HEK293 (cell line): ENCODE data around the gene SNX8.

ENCODE experiments used
- BCL11A ChIP-seq: fragments of 450-650 bp; formaldehyde crosslinking; IDR thresholded peaks from 2 replicates; pipeline ENCODE4 v1.5.1; 2016; ENCODE audit warnings: low read depth, missing biosample characterization, missing genetic modification characterization
- GLIS2 ChIP-seq: fragments of 450-650 bp; formaldehyde crosslinking; IDR thresholded peaks from 2 replicates; pipeline ENCODE4 v1.5.1; 2016; ENCODE audit warnings: missing biosample characterization, missing genetic modification characterization
- IKZF3 ChIP-seq: fragments of 450-650 bp; IDR thresholded peaks from 2 replicates; pipeline ENCODE4 v1.5.0; 2018; ENCODE audit warnings: missing biosample characterization, mild to moderate bottlenecking, missing genetic modification characterization, moderate library complexity
- KLF10 ChIP-seq: fragments of 450-650 bp; IDR thresholded peaks from 2 replicates; pipeline ENCODE4 v1.5.1; 2018; ENCODE audit warnings: missing biosample characterization, mild to moderate bottlenecking, missing genetic modification characterization
- OSR2 ChIP-seq: fragments of 450-650 bp; formaldehyde crosslinking; IDR thresholded peaks from 2 replicates; pipeline ENCODE4 v1.5.1; 2016; ENCODE audit warnings: missing biosample characterization, missing genetic modification characterization
- SP3 ChIP-seq: fragments of 450-650 bp; formaldehyde crosslinking; IDR thresholded peaks from 2 replicates; pipeline ENCODE4 v1.5.1; 2016; ENCODE audit warnings: missing biosample characterization, missing genetic modification characterization
- YY1 ChIP-seq: fragments of 450-650 bp; formaldehyde crosslinking; IDR thresholded peaks from 2 replicates; pipeline ENCODE4 v1.5.1; 2018; ENCODE audit warnings: missing biosample characterization, missing genetic modification characterization
- YY2 ChIP-seq: fragments of 450-650 bp; formaldehyde crosslinking; IDR thresholded peaks from 2 replicates; pipeline ENCODE4 v1.5.1; 2016; ENCODE audit warnings: missing biosample characterization, missing genetic modification characterization
- ZEB2 ChIP-seq: fragments of 450-650 bp; formaldehyde crosslinking; IDR thresholded peaks from 2 replicates; pipeline ENCODE4 v1.5.1; 2016; ENCODE audit warnings: missing biosample characterization, missing genetic modification characterization
- ZNF174 ChIP-seq: fragments of 450-650 bp; formaldehyde crosslinking; IDR thresholded peaks from 2 replicates; pipeline ENCODE4 v1.5.0; 2017; ENCODE audit warnings: missing biosample characterization, mild to moderate bottlenecking, missing genetic modification characterization
- ZNF2 ChIP-seq: fragments of 450-650 bp; formaldehyde crosslinking; IDR thresholded peaks from 2 replicates; pipeline ENCODE4 v1.5.1; 2016; ENCODE audit warnings: missing biosample characterization, missing genetic modification characterization
- ZNF24 ChIP-seq: fragments of 450-650 bp; formaldehyde crosslinking; IDR thresholded peaks from 2 replicates; pipeline ENCODE4 v1.5.1; 2016; ENCODE audit warnings: missing biosample characterization, missing genetic modification characterization
- ZNF423 ChIP-seq: fragments of 450-650 bp; formaldehyde crosslinking; IDR thresholded peaks from 2 replicates; pipeline ENCODE4 v1.5.1; 2016; ENCODE audit warnings: missing biosample characterization, missing genetic modification characterization
- ZNF501 ChIP-seq: fragments of 450-650 bp; formaldehyde crosslinking; IDR thresholded peaks from 2 replicates; pipeline ENCODE4 v1.5.1; 2016; ENCODE audit warnings: missing biosample characterization, missing genetic modification characterization
- ZNF626 ChIP-seq: fragments of 450-650 bp; sonication (Bioruptor Pico); formaldehyde crosslinking; IDR thresholded peaks from 2 replicates; pipeline ENCODE4 v1.5.1; 2018; ENCODE audit warnings: missing biosample characterization, missing genetic modification characterization, inconsistent platforms
- TF ChIP-seq, protein P1 (sequence below): fragments of 450-650 bp; formaldehyde crosslinking; IDR thresholded peaks from 2 replicates; pipeline ENCODE4 v1.5.1; 2016; ENCODE audit warnings: missing biosample characterization, missing genetic modification characterization, low read depth
- TF ChIP-seq, protein P2 (sequence below): fragments of 450-650 bp; formaldehyde crosslinking; conservative IDR thresholded peaks from 2 replicates; pipeline ENCODE4 v1.5.1; 2016; ENCODE audit warnings: low read depth, missing biosample characterization, missing genetic modification characterization
- TF ChIP-seq, protein P3 (sequence below): fragments of 450-650 bp; formaldehyde crosslinking; IDR thresholded peaks from 2 replicates; pipeline ENCODE4 v1.5.1; 2016; ENCODE audit warnings: missing biosample characterization, missing genetic modification characterization
- TF ChIP-seq, protein P4 (sequence below): IDR thresholded peaks from 2 replicates; pipeline ENCODE4 v1.6.1; 2011; ENCODE audit warnings: mild to moderate bottlenecking, low read depth, low read length, borderline replicate concordance
- TF ChIP-seq, protein P5 (sequence below): fragments of 450-650 bp; formaldehyde crosslinking; IDR thresholded peaks from 2 replicates; pipeline ENCODE4 v1.5.1; 2016; ENCODE audit warnings: missing biosample characterization, missing genetic modification characterization
- TF ChIP-seq, protein P6 (sequence below): fragments of 450-650 bp; formaldehyde crosslinking; conservative IDR thresholded peaks from 2 replicates; pipeline ENCODE4 v1.5.1; 2016; ENCODE audit warnings: low read depth, missing biosample characterization, missing genetic modification characterization

The SNX8 gene

DNA sequence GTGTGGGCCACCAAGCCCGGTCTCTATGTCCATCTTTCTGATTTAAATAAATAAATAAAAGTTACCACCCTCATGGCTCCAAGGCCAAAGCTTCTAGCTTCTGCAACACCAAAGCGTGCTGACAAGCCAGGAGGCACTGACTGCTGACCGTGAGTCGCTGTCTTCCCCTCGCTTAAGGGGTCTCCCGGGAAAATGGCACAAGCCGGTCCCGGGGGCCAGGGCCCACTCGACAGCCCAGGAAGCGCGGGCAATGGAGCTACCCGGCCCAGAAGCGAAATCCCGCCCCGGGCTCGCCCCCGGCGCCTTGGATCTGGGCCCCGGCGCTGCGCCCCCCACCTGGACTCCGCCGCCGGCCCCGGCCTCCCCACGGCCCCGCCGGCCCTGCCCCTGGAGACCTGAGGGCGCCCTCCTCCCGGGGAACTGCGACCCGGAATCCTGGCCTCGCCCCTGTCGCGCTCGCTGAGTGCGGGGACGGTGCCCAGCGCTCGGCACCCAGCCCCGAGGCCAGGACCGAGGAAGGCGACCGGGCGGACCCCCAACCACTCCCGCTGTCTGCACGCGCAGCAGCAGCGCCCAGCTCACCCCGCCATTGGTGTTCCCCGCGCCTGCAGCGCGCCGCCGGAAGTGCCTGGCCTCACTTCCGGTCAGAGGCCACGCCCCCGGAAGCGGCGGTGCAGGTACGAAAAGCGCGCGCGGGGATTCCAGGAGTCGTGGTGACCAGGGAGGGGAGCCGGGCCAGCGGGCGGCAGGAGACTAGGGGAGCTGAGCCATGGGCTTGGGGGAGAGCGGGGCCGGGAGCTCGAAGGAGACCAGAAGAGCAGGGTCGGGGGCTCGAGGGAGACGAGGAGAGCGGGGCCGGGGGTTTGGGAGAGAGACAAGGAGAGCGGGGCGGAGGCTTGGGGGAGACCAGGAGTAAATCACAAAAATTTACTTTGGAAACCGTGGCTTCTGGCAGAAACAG is 72.4 kb downstream of the SNX8 start, which contains the start of the genes MRM2 and NUDT1 (continued):
- TF ChIP-seq, protein P1, sequence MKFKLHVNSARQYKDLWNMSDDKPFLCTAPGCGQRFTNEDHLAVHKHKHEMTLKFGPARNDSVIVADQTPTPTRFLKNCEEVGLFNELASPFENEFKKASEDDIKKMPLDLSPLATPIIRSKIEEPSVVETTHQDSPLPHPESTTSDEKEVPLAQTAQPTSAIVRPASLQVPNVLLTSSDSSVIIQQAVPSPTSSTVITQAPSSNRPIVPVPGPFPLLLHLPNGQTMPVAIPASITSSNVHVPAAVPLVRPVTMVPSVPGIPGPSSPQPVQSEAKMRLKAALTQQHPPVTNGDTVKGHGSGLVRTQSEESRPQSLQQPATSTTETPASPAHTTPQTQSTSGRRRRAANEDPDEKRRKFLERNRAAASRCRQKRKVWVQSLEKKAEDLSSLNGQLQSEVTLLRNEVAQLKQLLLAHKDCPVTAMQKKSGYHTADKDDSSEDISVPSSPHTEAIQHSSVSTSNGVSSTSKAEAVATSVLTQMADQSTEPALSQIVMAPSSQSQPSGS (tag by site-specific recombination), result no peak
- TF ChIP-seq, protein P2, sequence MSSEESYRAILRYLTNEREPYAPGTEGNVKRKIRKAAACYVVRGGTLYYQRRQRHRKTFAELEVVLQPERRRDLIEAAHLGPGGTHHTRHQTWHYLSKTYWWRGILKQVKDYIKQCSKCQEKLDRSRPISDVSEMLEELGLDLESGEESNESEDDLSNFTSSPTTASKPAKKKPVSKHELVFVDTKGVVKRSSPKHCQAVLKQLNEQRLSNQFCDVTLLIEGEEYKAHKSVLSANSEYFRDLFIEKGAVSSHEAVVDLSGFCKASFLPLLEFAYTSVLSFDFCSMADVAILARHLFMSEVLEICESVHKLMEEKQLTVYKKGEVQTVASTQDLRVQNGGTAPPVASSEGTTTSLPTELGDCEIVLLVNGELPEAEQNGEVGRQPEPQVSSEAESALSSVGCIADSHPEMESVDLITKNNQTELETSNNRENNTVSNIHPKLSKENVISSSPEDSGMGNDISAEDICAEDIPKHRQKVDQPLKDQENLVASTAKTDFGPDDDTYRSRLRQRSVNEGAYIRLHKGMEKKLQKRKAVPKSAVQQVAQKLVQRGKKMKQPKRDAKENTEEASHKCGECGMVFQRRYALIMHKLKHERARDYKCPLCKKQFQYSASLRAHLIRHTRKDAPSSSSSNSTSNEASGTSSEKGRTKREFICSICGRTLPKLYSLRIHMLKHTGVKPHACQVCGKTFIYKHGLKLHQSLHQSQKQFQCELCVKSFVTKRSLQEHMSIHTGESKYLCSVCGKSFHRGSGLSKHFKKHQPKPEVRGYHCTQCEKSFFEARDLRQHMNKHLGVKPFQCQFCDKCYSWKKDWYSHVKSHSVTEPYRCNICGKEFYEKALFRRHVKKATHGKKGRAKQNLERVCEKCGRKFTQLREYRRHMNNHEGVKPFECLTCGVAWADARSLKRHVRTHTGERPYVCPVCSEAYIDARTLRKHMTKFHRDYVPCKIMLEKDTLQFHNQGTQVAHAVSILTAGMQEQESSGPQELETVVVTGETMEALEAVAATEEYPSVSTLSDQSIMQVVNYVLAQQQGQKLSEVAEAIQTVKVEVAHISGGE (tag by site-specific recombination), result peak; percentile 93
- peak; percentile 74 for TF ChIP-seq KLF10 (tag by site-specific recombination)
- TF ChIP-seq GLIS2 (tag by site-specific recombination), result peak; percentile 37; the same call in 1 of the 2 replicates
- TF ChIP-seq YY1 (tag by site-specific recombination), result peak; percentile 74
- no peak for TF ChIP-seq ZNF24 (tag by site-specific recombination)
- TF ChIP-seq ZNF423, result no peak
- peak; percentile 86 for TF ChIP-seq YY2 (tag by site-specific recombination)
- no peak for TF ChIP-seq OSR2 (tag by site-specific recombination)
- TF ChIP-seq, protein P3, sequence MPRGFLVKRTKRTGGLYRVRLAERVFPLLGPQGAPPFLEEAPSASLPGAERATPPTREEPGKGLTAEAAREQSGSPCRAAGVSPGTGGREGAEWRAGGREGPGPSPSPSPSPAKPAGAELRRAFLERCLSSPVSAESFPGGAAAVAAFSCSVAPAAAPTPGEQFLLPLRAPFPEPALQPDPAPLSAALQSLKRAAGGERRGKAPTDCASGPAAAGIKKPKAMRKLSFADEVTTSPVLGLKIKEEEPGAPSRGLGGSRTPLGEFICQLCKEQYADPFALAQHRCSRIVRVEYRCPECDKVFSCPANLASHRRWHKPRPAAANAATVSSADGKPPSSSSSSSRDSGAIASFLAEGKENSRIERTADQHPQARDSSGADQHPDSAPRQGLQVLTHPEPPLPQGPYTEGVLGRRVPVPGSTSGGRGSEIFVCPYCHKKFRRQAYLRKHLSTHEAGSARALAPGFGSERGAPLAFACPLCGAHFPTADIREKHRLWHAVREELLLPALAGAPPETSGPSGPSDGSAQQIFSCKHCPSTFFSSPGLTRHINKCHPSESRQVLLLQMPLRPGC (tag by site-specific recombination), result peak; percentile 65; the same call in 1 of the 2 replicates
- TF ChIP-seq, protein P4, sequence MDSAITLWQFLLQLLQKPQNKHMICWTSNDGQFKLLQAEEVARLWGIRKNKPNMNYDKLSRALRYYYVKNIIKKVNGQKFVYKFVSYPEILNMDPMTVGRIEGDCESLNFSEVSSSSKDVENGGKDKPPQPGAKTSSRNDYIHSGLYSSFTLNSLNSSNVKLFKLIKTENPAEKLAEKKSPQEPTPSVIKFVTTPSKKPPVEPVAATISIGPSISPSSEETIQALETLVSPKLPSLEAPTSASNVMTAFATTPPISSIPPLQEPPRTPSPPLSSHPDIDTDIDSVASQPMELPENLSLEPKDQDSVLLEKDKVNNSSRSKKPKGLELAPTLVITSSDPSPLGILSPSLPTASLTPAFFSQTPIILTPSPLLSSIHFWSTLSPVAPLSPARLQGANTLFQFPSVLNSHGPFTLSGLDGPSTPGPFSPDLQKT, result peak; percentile 67; the same call in 1 of the 2 replicates
- TF ChIP-seq IKZF3 (tag by site-specific recombination), result no peak
- no peak for TF ChIP-seq ZNF174 (tag by site-specific recombination)
- TF ChIP-seq SP3 (tag by site-specific recombination), result peak; percentile 68
- peak; percentile 93 for TF ChIP-seq BCL11A (tag by site-specific recombination)
- TF ChIP-seq ZNF501 (tag by site-specific recombination), result peak; percentile 71
- peak; percentile 86 for TF ChIP-seq ZEB2 (tag by site-specific recombination)
- TF ChIP-seq, protein P5, sequence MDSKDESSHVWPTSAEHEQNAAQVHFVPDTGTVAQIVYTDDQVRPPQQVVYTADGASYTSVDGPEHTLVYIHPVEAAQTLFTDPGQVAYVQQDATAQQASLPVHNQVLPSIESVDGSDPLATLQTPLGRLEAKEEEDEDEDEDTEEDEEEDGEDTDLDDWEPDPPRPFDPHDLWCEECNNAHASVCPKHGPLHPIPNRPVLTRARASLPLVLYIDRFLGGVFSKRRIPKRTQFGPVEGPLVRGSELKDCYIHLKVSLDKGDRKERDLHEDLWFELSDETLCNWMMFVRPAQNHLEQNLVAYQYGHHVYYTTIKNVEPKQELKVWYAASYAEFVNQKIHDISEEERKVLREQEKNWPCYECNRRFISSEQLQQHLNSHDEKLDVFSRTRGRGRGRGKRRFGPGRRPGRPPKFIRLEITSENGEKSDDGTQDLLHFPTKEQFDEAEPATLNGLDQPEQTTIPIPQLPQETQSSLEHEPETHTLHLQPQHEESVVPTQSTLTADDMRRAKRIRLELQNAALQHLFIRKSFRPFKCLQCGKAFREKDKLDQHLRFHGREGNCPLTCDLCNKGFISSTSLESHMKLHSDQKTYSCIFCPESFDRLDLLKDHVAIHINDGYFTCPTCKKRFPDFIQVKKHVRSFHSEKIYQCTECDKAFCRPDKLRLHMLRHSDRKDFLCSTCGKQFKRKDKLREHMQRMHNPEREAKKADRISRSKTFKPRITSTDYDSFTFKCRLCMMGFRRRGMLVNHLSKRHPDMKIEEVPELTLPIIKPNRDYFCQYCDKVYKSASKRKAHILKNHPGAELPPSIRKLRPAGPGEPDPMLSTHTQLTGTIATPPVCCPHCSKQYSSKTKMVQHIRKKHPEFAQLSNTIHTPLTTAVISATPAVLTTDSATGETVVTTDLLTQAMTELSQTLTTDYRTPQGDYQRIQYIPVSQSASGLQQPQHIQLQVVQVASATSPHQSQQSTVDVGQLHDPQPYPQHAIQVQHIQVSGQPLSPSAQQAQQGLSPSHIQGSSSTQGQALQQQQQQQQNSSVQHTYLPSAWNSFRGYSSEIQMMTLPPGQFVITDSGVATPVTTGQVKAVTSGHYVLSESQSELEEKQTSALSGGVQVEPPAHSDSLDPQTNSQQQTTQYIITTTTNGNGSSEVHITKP (tag by site-specific recombination), result 0 out of 2 replicates have a peak, but pooled peaks have one; percentile 15
- TF ChIP-seq, protein P6, sequence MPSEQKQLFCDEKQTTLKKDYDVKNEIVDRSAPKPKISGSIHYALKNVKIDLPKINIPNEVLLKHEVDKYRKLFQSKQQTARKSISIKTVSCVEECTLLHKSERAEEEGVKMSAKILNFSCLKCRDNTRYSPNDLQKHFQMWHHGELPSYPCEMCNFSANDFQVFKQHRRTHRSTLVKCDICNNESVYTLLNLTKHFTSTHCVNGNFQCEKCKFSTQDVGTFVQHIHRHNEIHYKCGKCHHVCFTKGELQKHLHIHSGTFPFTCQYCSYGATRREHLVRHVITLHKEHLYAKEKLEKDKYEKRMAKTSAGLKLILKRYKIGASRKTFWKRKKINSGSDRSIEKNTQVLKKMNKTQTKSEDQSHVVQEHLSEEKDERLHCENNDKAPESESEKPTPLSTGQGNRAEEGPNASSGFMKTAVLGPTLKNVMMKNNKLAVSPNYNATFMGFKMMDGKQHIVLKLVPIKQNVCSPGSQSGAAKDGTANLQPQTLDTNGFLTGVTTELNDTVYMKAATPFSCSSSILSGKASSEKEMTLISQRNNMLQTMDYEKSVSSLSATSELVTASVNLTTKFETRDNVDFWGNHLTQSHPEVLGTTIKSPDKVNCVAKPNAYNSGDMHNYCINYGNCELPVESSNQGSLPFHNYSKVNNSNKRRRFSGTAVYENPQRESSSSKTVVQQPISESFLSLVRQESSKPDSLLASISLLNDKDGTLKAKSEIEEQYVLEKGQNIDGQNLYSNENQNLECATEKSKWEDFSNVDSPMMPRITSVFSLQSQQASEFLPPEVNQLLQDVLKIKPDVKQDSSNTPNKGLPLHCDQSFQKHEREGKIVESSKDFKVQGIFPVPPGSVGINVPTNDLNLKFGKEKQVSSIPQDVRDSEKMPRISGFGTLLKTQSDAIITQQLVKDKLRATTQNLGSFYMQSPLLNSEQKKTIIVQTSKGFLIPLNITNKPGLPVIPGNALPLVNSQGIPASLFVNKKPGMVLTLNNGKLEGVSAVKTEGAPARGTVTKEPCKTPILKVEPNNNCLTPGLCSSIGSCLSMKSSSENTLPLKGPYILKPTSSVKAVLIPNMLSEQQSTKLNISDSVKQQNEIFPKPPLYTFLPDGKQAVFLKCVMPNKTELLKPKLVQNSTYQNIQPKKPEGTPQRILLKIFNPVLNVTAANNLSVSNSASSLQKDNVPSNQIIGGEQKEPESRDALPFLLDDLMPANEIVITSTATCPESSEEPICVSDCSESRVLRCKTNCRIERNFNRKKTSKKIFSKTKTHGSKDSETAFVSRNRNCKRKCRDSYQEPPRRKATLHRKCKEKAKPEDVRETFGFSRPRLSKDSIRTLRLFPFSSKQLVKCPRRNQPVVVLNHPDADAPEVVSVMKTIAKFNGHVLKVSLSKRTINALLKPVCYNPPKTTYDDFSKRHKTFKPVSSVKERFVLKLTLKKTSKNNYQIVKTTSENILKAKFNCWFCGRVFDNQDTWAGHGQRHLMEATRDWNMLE (tag by site-specific recombination), result peak; percentile 34; the same call in 1 of the 2 replicates
- TF ChIP-seq ZNF626 (tag by site-specific recombination), result no peak
- no peak for TF ChIP-seq ZNF2 (tag by site-specific recombination)
